SK-N-SH (cell line): Measurements from ENCODE around the gene TTC17. TPM values are rescaled to one million over a fixed set of nuclear protein-coding genes. Genes with fewer than 3 reads are reported as not detected.

ENCODE experiments used
- CTCF ChIA-PET: fragments of 300-600, 350-600 bp; formaldehyde crosslinking; extraction: SDS; loops from one replicate; lab custom pipeline; 2021; lab: Yijun Ruan, JAX
- POLR2A ChIA-PET: fragments of 350-600 bp; sonication (Branson Sonifier 250); formaldehyde crosslinking; extraction: SDS; loops from one replicate; lab custom pipeline; 2020; ENCODE audit warnings: antibody characterized with exemption, inconsistent platforms; lab: Yijun Ruan, JAX
- DNase-seq: peaks from one replicate; pipeline ENCODE4 v3.0.0; 2012
- H2AFZ ChIP-seq: fragments of 200-600 bp; sonication (generic); 2 replicates; pipeline ENCODE4 v1.8.1; 2016; ENCODE audit warnings: antibody characterized with exemption, mild to moderate bottlenecking, low read depth
- H3F3A ChIP-seq: fragments of 200-600 bp; sonication (generic); replicated peaks from 2 replicates; pipeline ENCODE3; 2016; ENCODE audit warnings: antibody characterized with exemption, mild to moderate bottlenecking; ENCODE audit not compliant: insufficient read depth
- H3K27ac ChIP-seq, 2 experiments: fragments of 200-500 bp in 1 of 2; fragments of 200-600 bp in 1 of 2; sonication (Bioruptor generic) in 1 of 2; sonication (generic), shearing (Covaris generic) in 1 of 2; 2 replicates each; pipeline versions ENCODE4 v1.5.1 to v1.6.1; 2014 to 2016; ENCODE audit warnings: low read depth in 2 of 2, inconsistent platforms in 1 of 2, low read length in 1 of 2, mild to moderate bottlenecking in 1 of 2, mixed read lengths in 1 of 2
- H3K27me3 ChIP-seq: fragments of 200-600 bp; sonication (generic), shearing (Covaris generic); 2 replicates; pipeline ENCODE4 v1.6.1; 2016; ENCODE audit warnings: mixed run types; ENCODE audit not compliant: insufficient read depth
- H3K36me3 ChIP-seq, 2 experiments: fragments of 200-500 bp in 1 of 2; fragments of 200-600 bp in 1 of 2; sonication (Bioruptor generic) in 1 of 2; sonication (generic) in 1 of 2; replicated peaks in 1 of 2; 2 replicates each; pipeline versions ENCODE3 to v1.5.1; 2014 to 2016; ENCODE audit warnings: low read length in 1 of 2, mild to moderate bottlenecking in 1 of 2; ENCODE audit not compliant: insufficient read depth in 2 of 2, control insufficient read depth in 1 of 2
- H3K4me1 ChIP-seq, 2 experiments: fragments of 200-500 bp in 1 of 2; fragments of 200-600 bp in 1 of 2; sonication (Bioruptor generic) in 1 of 2; sonication (generic), shearing (Covaris generic) in 1 of 2; 2 replicates each; pipeline versions ENCODE4 v1.5.1 to v1.6.1; 2014 to 2016; ENCODE audit warnings: low read depth in 1 of 2, low read length in 1 of 2, mixed run types in 1 of 2; ENCODE audit not compliant: insufficient read depth in 2 of 2, control insufficient read depth in 1 of 2
- H3K4me2 ChIP-seq: fragments of 200-600 bp; sonication (generic), shearing (Covaris generic); 2 replicates; pipeline ENCODE4 v1.6.1; 2017; ENCODE audit warnings: mixed run types
- H3K4me3 ChIP-seq, 2 experiments: fragments of 200-500 bp in 1 of 2; fragments of 200-600 bp in 1 of 2; sonication (Bioruptor generic) in 1 of 2; sonication (generic), shearing (Covaris generic) in 1 of 2; 2 replicates each; pipeline versions ENCODE4 v1.5.1 to v1.8.1; 2014 to 2016; ENCODE audit warnings: low read depth in 2 of 2, inconsistent platforms in 1 of 2, low read length in 1 of 2, mild to moderate bottlenecking in 1 of 2, mixed read lengths in 1 of 2, moderate library complexity in 1 of 2
- H3K79me2 ChIP-seq: fragments of 200-600 bp; sonication (generic); 2 replicates; pipeline ENCODE4 v1.8.1; 2017; ENCODE audit warnings: mild to moderate bottlenecking; ENCODE audit not compliant: insufficient read depth
- H3K9ac ChIP-seq: fragments of 200-600 bp; sonication (generic); 2 replicates; pipeline ENCODE4 v1.6.1; 2017; ENCODE audit warnings: mixed run types
- H3K9me2 ChIP-seq: fragments of 200-600 bp; sonication (generic); 2 replicates; pipeline ENCODE4 v1.6.1; 2017; ENCODE audit warnings: mixed run types
- H3K9me3 ChIP-seq: fragments of 200-600 bp; sonication (generic); 2 replicates; pipeline ENCODE4 v1.6.1; 2017; ENCODE audit warnings: mixed run types, mild to moderate bottlenecking, moderate library complexity
- H4K20me1 ChIP-seq: fragments of 200-600 bp; sonication (generic); 2 replicates; pipeline ENCODE4 v1.6.1; 2017; ENCODE audit warnings: mild to moderate bottlenecking, mixed run types; ENCODE audit not compliant: insufficient read depth
- FOXJ3 ChIP-seq: sonication (generic); formaldehyde crosslinking; IDR thresholded peaks from 2 replicates; pipeline ENCODE4 v1.5.1; 2020; ENCODE audit warnings: mild to moderate bottlenecking, missing genetic modification reagents
- GABPA ChIP-seq: IDR thresholded peaks from 2 replicates; pipeline ENCODE4 v1.4.0; 2012; ENCODE audit warnings: low read depth, mild to moderate bottlenecking
- GATA2 ChIP-seq: sonication (generic); formaldehyde crosslinking; IDR thresholded peaks from 2 replicates; pipeline ENCODE4 v1.5.0; 2020; ENCODE audit warnings: mild to moderate bottlenecking, missing genetic modification reagents
- MXI1 ChIP-seq: IDR thresholded peaks from 2 replicates; pipeline ENCODE4 v1.6.1; 2012; ENCODE audit warnings: mild to moderate bottlenecking, low read depth, low read length, improper control_type of control experiment
- NFIC ChIP-seq: IDR thresholded peaks from 2 replicates; pipeline ENCODE4 v1.4.0; 2012; ENCODE audit warnings: borderline replicate concordance
- RAD21 ChIP-seq: IDR thresholded peaks from 2 replicates; pipeline ENCODE4 v1.6.1; 2012; ENCODE audit warnings: mild to moderate bottlenecking, low read length
- RCOR1 ChIP-seq: fragments of 150-350 bp; IDR thresholded peaks from 2 replicates; pipeline ENCODE4 v1.6.1; 2017; ENCODE audit warnings: antibody characterized with exemption, low read length
- SMC3 ChIP-seq: IDR thresholded peaks from 2 replicates; pipeline ENCODE4 v1.6.1; 2012; ENCODE audit warnings: low read depth, low read length, improper control_type of control experiment
- TCF12 ChIP-seq: IDR thresholded peaks from 2 replicates; pipeline ENCODE4 v1.4.0; 2012
- WGBS: methylation state at CpG from one replicate; pipeline ENCODE4 v1.1.6; 2017; ENCODE audit warnings: low lambda C conversion rate; 5-methylcytosine and 5-hydroxymethylcytosine counted together
- polyA plus RNA-seq, 3 experiments: library from polyadenylated mRNA; depleted of rRNA; stranded (reverse); fragments of >200 nt; gene quantifications; 2 replicates each; pipeline ENCODE4 v1.2.3, GENCODE V29; 2012
- small RNA-seq, 7 experiments: library from RNA; depleted of rRNA; stranded (forward); fragments of <200 nt; gene quantifications; one replicate each; pipeline ENCODE3, GENCODE V24; 2012

Gene TTC17
- polyA plus RNA-seq, 1 of the 3 experiments (the other 2 are of a cell fraction): 66.0 TPM

DNA sequence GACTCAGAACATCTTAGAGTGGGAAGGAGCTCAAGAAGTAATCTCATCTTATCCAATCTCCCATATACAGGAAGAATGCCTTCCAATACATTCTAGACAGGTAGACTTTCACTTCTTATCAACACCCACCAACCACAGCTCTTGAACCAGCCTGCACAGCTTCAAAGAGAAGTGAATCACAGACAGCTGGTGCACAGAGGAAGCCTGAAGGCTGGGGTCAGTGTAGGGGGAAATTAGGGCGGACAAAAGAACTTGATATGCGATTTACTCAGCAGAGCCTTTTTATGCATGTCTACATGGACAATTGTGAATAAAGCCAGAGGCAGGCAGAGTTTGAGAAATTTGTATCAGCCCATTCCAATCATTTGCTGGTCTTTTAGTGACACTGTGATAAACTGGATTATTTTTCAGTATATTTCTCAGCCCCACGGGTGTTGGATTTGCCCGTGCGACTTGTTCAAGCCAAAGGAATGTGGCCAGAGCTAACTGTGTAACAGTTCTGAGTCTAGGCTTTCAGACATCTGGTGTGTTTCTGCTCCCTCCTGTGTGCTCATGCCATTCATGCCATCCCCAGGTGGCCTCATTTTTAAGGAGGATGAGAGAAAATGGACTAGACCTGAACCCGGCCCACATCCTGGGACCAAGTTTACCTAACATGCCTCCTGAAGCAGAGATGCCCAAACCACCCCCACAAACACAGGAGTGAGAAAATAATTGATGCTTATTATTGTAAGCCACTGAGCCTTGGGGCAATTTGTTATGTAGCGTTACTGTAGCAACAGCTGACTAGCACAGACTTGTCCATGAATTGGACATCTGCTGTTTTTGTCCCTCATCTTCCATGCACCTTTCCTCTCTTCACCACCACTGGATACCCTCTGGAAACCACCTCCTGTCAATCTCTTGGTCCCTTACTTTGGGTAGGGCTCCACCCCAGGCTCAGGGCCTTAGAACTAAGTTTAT is 184.3 kb downstream of the TTC17 start:
- ChIA-PET CTCF (interaction anchor here (0.6 to 1.6 kb wide), 3 partner anchors 24 to 81 kb away, joined by 3 read pairs; no protein-coding TSS in a partner anchor), POLR2A (no interaction called here)
- no peak for DNase-seq
- TF ChIP-seq GABPA: no peak
- TF ChIP-seq FOXJ3: no peak
- TF ChIP-seq RAD21: no peak
- TF ChIP-seq TCF12: no peak
- no peak for TF ChIP-seq MXI1
- no peak for TF ChIP-seq GATA2 (CRISPR knock-in tag)
- TF ChIP-seq RCOR1: no peak
- TF ChIP-seq NFIC: no peak
- TF ChIP-seq SMC3: no peak
- no peak overlapping the region for H3K4me3 ChIP-seq
- H3F3A ChIP-seq: no peaks in the 10 kb centered on the region
- peaks cover 0 to 5% of the 10 kb centered on the region in 2 experiments; a peak in 1 of 4 replicates for H3K4me1 ChIP-seq
- H4K20me1 ChIP-seq: no peaks in the 10 kb centered on the region
- H3K9me3 ChIP-seq: no peaks in the 10 kb centered on the region
- no peaks in the 10 kb centered on the region for H3K27me3 ChIP-seq
- no peak overlapping the region for H3K27ac ChIP-seq
- WGBS: 62% methylated on average over 7 of the region's 7 CpGs
- no peak overlapping the region for H3K9ac ChIP-seq
- H3K79me2 ChIP-seq: no peaks in the 10 kb centered on the region
- no peaks in the 10 kb centered on the region for H3K9me2 ChIP-seq
- no peak overlapping the region for H3K4me2 ChIP-seq
- H2AFZ ChIP-seq: no peak overlapping the region
- no peaks in the 10 kb centered on the region for H3K36me3 ChIP-seq

Small RNAs within 50 kb of the gene (small RNA-seq; reads per million reads assigned to genes)
- 0 reads per million in 7 experiments for gene RF00019
- 0 reads per million in 7 experiments for gene RN7SKP287

Other genes with a start within 250 kb of the TTC17 start
- 60.1 and 80.9 TPM in 2 replicates for gene API5, start 46.9 kb upstream of the TTC17 start, polyA plus RNA-seq (2012; rRNA removed)